Fibroblast of lung (primary cell): ENCODE measurements around the gene YES1.

Experiments used
- EZH2 ChIP-seq: IDR thresholded peaks from 2 replicates; pipeline ENCODE4 v1.5.1; 2012; ENCODE audit warnings: low read length, control low read depth, mild to moderate bottlenecking; ENCODE audit errors: missing control alignments
- TF ChIP-seq, protein P1 (sequence below), 2 donors: IDR thresholded peaks in 1 of 2; conservative IDR thresholded peaks in 1 of 2; 1 replicate in 1 of 2; 2 replicates in 1 of 2; pipeline ENCODE4 v1.5.1; 2011 to 2012; ENCODE audit warnings: low read length in 2 of 2, control low read depth in 1 of 2, inconsistent platforms in 1 of 2, low read depth in 1 of 2, mild to moderate bottlenecking in 1 of 2

DNA sequence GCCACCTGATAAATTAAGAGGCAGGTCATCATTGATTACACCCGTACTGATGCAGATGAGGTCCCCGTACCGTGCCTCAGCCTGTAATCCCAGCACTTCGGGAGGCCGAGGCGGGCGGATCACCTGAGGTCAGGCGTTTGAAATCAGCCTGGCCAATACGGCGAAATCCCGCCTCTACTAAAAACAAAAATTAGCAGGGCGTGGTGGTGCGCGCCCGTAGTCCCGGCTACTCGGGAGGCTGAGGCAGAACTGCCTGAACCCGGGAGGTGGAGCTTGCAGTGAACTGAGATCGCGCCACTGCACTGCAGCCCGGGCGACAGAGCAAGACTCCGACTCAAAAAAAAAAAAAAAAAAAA lies 98.9 kb downstream of the YES1 start:
- TF ChIP-seq, protein P1, sequence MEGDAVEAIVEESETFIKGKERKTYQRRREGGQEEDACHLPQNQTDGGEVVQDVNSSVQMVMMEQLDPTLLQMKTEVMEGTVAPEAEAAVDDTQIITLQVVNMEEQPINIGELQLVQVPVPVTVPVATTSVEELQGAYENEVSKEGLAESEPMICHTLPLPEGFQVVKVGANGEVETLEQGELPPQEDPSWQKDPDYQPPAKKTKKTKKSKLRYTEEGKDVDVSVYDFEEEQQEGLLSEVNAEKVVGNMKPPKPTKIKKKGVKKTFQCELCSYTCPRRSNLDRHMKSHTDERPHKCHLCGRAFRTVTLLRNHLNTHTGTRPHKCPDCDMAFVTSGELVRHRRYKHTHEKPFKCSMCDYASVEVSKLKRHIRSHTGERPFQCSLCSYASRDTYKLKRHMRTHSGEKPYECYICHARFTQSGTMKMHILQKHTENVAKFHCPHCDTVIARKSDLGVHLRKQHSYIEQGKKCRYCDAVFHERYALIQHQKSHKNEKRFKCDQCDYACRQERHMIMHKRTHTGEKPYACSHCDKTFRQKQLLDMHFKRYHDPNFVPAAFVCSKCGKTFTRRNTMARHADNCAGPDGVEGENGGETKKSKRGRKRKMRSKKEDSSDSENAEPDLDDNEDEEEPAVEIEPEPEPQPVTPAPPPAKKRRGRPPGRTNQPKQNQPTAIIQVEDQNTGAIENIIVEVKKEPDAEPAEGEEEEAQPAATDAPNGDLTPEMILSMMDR (conservative IDR thresholded peaks at IDR 0.05 in 1 of 2, IDR thresholded peaks at IDR 0.05 in 1 of 2; ENCODE audit: low read depth in 1 of 2, low read length in 2 of 2) = no peak
- no peak for TF ChIP-seq EZH2
